ENCODE results near the gene FAM114A1.

The FAM114A1 gene

DNA sequence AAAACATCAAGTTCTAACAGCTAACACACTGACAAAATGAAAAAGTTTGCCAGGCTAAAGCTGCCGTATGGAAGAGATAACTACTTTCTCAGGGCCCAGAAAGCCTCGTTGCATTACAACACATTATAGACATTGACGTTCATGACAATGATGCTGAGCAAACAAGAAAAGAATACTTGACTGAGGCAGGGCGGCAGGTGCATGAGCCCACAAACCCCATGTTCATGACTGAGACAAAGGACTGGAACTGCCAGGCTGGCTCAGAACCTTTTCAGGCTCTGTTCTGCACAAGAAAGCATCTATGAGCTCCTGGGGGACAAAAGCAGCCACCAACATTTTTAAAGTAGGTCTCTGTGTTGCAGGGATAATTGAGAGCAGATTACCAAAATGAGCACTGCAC is 24.6 kb upstream of the FAM114A1 start:
- H3K27ac ChIP-seq = no peak overlapping the region
- no peak for TF ChIP-seq CTCF (IDR thresholded peaks at IDR 0.05)
- TF ChIP-seq ZFX (IDR thresholded peaks at IDR 0.05; ENCODE audit: borderline replicate concordance) = no peak

DNA sequence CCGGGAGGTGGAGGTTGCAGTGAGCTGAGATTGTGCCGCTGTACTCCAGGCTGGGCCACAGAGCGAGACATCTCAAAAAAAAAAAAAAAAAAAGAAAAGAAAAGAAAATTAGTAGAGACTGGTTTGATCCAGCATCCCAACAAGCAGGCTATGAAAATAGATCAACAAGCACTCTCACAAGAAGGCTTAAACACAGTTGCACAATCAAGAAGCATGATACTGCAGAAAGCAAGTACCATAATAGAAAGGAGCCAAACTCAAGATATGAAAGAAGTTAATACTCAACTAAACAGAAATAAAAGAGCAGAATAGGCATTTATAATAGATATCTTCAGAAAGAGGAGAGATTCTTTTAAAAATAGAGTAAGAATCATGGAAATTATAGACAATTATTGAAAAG is 21.6 kb upstream of the FAM114A1 start:
- no peak for TF ChIP-seq CTCF (IDR thresholded peaks at IDR 0.05)
- no peak for TF ChIP-seq ZFX (IDR thresholded peaks at IDR 0.05; ENCODE audit: borderline replicate concordance)
- no peak overlapping the region for H3K27ac ChIP-seq

GRCh38 chr4:38855466-38855865 is 12.1 kb upstream of the FAM114A1 start:
- H3K27ac ChIP-seq = no peak overlapping the region
- TF ChIP-seq ZFX (IDR thresholded peaks at IDR 0.05; ENCODE audit: borderline replicate concordance) (no peak), CTCF (IDR thresholded peaks at IDR 0.05) (no peak)

GRCh38 chr4:38856046-38856445 is 11.6 kb upstream of the FAM114A1 start:
- no peak overlapping the region for H3K27ac ChIP-seq
- TF ChIP-seq ZFX (IDR thresholded peaks at IDR 0.05; ENCODE audit: borderline replicate concordance) (no peak), CTCF (IDR thresholded peaks at IDR 0.05) (no peak)

DNA sequence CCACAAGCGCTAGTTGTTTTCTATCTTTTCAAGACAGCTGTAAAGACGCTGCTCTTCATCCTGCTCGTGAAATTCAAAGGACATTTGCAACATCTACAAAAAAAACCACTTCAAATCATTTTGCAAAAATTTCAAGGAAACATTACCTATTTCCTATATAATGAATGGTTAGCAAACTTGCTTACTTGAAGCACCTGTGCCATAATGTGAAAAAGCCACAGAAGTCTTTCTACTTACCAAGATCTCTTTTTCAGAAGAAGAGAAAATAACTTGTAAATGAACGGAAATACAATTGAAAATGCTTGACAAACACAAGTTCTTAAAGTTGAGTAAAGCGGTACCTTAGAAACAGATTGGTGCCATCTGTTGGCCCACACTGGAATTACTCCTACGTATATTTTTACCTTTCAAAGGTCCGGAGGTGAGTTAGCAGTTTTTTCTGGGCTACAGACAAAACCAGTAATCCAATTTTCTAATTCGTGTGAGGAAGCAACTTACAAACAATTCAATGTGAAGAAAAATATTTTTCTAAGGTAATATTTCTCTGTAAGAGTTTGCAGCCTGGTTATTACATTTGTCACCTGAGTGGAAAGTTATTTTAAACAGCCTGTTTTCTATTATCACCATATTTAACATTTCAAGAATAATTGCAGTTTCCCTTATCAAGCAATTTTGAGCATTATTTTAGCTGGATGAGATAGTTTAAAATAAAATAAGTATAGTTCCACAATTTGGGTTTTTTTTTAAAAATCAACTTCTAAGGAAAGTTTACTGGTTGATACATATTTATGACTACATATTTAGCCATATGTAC is 10.9 kb upstream of the FAM114A1 start, which contains the start of gene TLR6:
Gene TLR6 (minus strand): TSS at position 294 of the 814 bp plus-strand sequence. CDS start 27,344 bp downstream, outside the sequence.
- H3K27ac ChIP-seq = 0 out of 2 replicates have a peak within 1 kb of the TSS, but pooled peaks have one; percentile 14
- TF ChIP-seq CTCF (IDR thresholded peaks at IDR 0.05) = peak; percentile 90
- no peak for TF ChIP-seq ZFX (IDR thresholded peaks at IDR 0.05; ENCODE audit: borderline replicate concordance)

DNA sequence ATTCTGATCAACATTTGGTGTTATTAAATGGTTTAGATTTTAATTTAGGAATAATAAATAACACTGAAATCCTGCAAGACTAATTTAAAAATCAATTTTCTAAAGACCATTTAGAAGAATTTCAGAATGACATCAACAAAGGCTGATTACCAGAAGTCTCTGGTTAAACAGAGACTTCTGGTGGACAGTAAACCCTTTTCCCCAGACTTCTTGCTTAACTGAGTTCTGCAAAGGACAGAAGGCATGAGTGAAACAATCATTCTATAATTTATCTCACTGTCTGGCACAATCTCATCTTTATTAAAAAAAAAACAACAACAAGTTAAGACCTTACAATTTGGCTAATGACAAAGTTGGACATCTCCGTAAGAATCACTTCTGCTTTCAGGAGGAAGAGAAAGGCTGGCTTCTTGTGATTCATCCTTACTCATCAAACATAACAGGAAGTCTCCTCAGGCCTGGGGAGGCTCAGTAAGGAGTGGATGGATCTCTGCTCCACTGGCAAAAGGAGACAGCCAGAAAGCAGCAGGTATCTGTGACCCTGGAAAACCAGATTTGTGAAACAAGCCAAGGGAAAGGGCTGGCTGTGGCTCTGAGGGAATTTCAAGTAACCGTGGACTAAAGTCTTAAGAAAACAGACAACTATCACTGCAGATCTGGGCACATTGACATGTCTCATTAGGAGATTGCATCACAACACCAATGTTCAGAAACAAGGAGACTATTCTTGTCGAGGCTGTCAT is 10.1 kb upstream of the FAM114A1 start:
- TF ChIP-seq ZFX (IDR thresholded peaks at IDR 0.05; ENCODE audit: borderline replicate concordance) (no peak), CTCF (IDR thresholded peaks at IDR 0.05) (no peak)
- 0 out of 2 replicates have a peak overlapping the region, but pooled peaks have one; percentile 14 for H3K27ac ChIP-seq

DNA sequence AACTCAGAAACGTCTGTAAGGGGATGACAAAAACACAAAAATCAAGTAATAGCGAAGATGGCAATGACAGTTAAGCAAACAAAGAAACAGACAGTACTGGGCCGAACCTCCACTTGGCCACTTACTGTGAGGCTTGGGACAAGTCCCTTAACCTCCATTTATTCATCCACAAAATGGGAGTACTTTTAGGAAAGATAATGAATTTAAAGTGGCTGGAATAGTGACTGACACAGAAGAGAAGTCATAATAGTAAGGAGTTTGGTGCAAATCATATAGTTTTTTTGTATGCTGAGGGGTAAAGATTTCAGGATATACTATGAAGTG is 9.5 kb upstream of the FAM114A1 start:
- 0 out of 2 replicates have a peak overlapping the region, but pooled peaks have one; percentile 14 for H3K27ac ChIP-seq
- no peak for TF ChIP-seq CTCF (IDR thresholded peaks at IDR 0.05)
- no peak for TF ChIP-seq ZFX (IDR thresholded peaks at IDR 0.05; ENCODE audit: borderline replicate concordance)
